Embryonic facial prominence (tissue), 1 donor: ENCODE data around the gene MCF2L.

ENCODE experiments used
- DNase-seq: peaks from one replicate; pipeline ENCODE4 v3.0.0-alpha.2; 2016; ENCODE audit errors: extremely low spot score

The MCF2L gene

DNA sequence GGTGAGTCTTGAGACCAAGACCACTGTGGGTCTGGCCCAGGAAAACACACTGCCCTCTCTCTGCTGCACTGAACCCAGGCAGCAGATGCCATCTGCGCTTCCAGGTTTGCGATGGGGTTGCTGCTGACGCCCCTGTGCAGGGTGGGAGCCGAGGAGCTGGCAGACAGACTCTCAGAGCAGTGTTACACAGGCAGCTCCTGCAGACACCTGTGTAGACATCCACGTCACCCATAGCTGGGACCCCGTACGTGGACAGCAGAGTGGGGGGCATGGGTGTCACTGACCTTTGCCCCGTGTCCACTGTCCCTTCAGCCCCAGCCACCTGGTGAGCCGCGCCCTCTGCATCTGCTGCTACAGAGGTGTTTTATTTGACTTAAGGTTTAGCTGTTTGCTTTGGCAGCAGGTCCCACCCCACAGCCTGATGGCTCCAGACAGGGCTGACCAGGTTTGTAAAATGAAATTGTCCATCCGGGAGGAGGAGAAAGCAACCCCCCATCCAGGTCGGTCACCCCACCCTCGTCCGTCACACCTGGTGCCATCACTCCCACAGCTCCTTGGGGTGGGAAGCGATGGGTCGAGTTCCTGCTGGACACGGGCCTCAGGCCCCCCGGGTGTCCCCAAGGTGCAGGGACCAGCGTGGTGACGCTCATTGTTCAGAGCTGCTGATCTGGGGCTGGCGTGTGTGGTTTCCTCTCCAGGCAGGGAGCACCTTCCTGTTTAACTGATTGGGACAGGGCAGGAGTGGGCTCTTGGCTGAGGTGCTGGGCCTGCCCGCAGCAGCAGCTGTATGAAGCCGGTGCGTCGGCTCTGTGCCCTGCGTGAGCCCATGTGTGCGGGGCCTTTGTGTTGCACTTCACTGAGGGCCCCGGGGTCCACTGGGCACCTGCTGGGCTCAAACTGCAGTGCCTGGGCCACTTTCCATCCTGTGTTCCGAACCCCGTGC is 28.4 kb downstream of the MCF2L start:
- no peak for DNase-seq

DNA sequence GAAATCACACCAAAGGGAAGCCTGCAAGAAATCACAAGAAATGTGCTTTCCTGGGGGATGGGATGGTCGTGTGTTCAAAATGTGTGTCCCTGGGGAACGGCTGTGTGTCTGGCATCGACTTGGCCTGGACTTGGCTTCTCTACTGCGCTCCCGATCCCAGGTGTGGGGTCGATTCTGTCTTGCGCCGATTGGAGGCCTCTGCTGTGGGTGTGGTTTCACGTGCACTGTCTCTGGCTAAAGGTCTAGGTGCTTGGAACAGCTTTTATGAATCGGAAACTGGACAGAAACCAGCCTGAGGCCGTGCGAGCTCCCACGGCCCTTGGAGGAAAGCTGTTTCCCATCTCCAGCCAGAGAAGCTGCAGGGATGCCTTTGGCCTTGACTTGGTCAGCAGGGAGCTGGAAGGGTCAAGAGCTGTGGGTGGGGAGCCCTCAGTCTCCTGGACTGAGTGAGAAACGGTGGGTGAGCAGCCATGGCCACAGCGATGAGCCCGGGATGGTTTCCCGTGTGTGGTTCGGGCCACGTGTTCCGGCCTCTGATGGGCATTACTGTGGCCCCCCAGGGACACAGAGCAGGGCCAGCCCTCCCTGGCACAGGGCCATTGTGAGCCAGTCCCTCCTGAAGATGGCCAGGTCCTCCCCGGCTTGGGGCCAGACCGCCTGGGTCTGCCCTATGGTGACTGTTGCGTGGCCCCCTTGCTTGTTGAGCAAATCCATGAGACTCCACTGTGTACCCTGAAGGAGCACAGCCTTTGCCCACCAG is 29.7 kb downstream of the MCF2L start:
- no peak for DNase-seq

DNA sequence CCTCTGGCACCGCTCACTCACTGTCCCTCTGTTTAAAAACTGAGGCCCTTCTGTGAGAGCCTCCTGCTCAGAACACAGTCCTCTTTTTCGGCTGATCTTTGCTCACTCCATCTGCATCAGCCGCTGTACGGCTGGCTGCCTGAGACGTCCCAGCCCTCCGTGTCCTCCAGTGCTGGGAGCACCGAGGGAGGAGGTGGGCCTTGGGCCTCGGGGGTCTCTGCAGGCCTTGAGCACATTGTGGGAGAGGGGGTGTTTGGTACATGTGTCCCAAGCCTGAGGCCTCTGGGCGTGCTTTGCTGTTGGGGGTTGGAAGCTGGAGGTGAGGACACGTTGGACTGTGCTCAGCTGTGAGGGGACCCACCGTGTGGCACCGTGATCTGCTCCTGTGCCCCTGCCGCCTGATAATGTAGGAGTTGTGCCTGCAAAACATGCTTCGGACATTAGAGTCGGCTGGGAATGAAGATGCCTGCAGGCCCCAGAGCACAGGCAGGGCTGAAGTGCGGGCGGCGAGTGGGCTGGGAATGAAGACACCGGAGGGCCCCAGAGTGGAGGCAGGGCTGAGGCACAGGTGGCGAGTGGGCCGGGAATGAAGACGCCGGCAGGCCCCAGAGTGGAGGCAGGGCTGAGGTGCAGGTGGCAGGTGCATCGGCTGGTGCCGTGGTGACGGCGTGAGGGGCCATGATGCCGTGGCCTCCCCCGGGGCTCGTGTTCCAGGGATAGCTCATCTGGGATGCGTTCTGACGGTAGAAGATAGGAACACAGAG is 30.6 kb downstream of the MCF2L start:
- DNase-seq, result no peak

DNA sequence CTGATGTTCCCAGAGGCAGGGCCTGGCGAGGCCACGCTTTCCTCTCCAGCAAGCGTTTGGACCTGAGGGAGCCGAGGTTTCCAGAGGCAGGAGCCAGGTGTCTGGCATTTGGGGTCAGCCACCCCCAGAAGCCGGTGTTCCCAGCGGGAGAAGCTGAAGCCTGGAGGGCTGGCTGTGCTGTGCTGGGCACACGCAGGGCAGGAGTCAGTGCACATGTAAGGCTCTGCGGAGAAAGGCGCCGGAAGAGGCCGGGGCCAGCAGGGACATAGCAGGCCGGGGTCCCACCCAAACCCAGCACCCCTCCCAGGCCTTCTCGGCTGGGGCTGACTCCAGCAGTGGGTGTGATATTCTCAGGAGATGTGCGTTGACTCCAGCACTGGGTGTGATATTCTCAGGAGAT is 31.6 kb downstream of the MCF2L start:
- DNase-seq, result no peak

DNA sequence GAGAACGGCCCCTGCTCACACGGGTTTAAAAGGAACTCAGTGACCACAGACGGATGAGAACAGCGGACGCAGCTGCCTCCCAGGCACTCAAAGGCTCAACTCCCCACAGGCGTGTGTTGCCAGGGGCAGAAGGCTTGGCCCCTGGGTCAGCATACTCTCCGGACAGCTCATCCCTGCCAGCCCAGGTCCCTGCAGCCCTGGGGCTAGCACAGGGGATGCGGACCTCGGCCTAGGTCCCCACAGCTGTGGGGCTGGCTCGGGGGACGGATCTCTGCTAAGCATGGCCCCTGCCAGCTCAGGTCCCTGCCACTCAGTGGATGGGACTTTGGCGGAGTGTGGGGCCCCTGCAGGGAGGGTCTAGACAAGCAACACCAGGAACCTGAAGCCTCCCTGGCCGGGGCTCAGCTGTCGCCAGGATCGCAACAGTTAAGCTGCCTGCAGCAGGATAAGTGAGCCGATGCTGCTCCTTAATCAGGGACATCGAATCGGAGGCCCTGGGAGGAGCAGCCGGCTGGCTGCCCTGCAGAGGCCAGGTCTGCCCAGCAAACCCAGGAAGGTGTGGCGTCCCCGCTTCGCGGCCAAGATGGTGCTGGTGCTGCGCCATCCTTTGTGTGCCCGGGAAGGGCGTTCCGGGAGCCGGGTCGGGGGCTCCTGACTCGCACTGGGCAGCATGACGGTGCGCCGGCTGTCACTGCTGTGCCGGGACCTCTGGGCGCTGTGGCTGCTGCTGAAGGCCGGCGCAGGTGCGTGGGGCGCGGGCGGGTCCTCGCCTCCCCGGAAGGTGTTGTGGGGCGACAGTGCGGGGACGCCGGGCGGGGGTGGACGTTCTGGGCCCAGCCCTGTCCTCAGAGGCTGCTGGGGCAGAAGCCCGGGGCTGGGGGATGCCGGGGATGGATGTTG is 32.5 kb downstream of the MCF2L start:
- peak; percentile 56 for DNase-seq

DNA sequence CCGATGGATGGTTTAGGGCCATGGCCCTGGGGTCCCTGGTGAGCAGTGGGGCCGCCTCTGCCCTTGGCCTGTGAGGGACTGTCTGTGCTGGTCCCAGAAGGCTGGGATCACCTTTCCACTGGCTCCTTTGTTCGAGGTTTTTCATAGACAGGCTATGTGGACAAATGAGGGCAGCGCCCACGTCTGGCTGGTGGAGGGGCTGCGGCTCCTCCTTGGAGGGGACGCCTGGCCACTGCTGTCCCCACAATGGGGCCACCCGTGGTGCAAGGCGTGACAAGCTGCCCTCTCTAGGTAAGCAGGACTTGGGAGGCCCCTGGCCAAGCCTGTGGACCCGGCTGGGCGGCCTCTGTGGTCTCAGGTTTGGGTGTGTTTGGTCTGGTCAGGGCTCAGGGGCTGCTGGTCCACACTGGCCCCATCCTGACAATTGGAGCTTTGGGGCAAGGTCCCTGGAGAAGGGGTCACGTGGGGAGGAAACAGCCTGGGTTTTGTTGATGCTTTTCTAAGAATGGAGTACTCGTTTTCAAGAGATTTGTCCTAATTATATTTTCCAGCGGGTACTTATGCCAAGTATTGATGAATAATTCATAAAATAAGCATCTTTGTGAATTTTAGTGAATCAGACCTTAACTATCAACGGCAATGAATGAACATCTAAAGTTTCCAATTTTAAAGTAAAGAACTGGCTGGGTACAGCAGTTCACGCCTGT is 33.3 kb downstream of the MCF2L start:
- no peak for DNase-seq

DNA sequence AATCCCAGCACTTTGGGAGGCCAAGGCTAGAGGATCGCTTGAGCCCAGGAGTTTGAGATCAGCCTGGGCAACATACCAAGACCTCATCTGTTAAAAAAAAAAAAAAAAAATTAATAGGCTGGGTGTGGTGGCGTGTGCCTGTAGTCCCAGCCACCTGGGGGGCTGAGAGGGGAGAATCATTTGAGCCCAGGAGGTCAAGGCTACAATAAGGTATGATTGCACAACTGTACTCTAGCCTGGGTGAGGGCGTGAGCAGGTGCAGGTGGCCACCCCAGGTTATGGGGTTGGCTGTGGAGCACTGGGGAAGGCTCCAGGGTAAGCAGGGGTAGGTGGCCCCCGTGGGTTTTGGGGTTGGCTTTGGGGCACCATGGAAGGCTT is 33.9 kb downstream of the MCF2L start:
- no peak for DNase-seq

DNA sequence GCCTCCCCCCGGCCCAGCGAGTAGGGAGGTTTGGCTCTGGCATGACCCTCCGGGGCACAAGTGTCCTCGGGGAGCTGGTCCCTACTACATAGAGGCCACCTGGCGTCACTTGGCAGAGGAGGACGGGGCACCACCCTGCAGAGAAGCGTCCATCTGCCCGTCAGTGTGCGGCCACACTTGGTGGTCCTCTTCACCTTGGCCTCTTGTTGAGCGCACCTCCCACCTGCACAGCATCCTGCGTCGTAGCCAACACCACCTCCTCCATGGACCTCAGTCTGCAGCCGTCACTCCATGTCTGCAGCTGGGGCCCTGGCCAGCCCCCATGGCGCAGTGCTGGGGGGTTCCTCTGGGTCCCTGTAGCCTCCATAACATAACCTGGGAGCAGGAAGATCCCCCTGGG is 35.1 kb downstream of the MCF2L start:
- DNase-seq, result no peak

DNA sequence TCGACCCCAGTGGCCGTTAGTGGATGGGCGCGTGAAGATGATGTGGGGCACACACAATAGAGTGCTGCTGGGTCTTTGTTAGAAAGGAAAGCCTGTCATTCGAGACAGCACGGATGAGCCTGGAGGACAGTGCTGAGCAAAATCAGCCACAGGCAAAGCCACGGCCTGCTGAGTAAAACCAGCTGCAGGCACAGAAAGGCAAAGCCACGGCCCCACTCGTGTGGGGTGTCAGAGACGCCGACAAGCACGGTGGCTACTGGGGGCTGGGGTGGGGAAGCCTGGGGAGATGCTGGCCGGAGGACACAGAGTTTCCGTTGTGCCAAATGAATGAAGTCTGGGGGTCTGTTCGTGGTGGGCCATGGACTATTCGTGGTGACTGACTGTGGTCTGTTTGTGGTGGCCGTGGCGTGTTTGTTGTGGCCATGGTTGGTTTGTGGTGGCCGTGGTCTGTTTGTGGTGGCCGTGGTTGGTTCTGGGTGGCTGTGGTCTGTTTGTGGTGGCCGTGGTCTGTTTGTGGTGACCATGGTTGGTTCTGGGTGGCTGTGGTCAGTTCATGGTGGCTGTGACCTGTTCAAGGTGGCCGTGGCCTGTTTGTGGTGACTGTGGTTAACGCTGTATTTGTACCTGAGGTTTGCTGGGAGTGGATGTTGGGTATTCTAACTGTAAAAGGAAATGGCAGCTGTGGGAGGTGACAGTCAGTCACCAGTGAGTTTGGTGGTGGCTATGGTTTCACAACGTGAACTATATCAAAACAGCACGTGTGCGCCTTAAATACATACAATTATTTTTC is 36.3 kb downstream of the MCF2L start:
- no peak for DNase-seq

DNA sequence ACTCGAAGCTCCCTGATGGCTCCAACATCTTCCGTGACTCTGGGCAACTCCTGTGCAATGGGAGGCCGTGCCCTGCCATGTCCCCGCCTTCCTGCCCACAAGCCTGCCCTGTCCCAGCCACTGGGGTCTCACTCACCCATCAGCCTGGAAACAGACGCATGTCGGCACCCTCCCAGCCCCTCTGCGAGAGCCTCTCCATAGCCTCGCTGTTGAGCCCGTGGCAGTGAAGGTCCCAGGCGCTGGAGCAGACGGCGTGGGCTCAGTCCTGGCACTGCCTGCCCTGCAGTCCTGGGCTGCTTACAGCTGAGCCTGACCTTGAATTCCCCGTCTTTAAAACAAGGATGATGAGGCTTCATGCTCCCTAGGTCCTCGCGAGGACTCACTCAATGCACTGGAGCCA is 37.0 kb downstream of the MCF2L start:
- DNase-seq, result no peak

DNA sequence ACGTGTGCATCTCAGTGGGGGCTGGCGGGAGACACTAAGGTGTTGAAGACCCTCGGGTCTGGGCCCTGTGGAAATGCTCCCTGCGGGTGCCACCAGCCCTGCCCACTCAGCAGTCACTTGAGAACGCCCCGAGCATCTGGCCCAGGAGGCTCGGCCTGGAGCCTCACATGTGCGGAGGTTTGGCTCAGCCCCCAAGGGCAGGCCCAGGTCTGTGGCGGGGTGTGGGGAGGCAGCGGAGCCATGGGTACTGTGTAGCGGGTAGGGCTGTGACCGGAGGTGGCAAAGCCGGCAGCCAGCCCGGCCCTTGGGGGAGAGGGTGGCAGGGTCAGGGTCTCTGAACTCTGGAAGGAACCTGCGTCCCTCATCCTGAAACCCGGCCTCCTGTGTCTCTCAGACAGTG is 37.6 kb downstream of the MCF2L start:
- no peak for DNase-seq

DNA sequence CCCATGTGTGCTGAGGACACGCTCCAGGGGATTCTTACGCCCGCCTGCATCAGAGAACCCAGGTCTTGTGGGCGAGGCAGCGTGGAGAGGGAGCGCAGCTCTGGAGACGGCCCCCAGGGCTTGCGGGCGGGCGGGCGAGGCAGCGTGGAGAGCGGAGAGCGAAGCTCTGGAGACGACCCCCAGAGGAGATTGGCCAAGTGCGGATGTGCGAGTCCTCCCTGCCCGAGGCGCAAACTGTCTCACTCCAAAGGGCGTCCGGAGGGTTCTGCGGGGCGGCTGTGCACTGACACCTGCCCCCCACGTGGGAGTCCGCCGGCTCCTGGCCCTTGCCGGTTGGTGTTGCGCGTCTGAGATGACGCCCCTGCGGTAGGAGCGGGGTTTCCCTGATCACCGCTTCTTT is 39.8 kb downstream of the MCF2L start:
- DNase-seq, result no peak

DNA sequence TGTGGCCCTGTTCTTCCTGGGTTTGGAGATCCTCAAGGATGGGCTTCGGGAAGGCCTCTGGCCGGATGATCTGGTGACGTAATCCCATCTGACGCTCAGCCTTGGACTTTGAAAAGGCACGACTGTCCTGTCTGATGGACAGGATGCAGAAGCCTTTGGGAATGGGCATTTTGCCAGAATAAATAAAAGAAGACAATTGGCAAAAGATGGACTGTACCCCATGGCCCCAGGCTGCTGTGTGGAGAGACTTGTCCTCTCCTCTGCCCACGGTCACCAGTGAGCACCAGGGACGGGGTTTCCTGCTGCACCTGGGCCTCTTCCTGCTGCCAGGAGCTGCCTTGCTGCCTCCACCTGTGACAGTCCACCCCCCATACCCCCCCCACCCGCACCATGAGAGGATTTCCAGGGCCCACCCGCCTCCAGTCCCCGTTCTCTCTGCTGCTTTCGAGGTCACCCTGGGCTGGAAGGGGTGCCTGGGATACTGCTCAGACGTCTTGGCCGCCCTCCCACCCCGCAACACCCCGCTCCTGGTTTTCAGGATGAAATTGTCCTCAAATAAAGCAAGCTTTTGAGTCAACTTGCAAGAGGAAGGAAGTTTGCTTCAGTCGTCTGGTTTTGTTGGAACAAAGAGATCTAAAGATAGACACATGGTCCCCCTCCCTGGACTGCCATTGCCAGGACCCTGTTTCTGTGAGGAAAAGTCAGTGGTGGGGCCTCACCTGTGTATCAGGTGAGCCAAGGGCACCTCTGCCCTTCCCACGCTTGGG is 40.9 kb downstream of the MCF2L start:
- no peak for DNase-seq

DNA sequence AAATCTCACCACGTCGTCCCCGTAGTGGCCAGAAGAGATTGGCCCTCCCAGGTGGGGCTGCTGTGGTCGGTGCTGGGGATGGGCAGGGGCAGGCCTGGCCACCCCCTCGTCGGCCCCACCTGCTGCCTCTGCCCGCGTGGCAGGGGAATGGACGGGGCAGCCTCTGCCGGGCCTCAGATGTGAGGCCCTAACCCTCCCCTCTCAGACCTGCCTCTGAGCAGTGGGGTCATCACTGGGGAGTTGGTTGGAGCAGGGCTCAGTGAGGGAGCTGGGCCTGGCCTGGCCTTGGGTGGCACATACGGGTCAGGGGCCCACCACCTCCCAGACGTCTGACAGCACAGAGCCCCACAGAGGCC is 41.5 kb downstream of the MCF2L start:
- DNase-seq, result no peak

DNA sequence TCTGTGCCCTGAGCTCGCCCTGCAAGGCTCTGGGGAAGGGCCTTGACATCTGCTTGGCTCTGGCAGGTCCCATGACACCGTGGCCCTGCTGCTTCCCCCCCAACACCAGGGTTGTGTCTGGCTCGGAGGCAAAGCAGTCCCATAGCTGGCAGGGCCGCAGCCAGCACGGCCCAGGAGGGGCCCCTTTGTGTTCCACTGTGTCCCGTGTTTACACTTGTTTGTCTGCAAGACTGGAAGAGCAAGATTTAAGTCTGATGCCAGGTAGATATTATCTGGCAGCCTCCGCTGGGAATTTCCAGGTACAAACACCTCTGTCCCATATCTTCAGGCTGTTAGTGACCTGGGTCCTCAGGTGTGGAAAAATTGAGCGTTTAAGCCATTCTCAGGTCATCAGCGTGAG is 44.3 kb downstream of the MCF2L start:
- no peak for DNase-seq

DNA sequence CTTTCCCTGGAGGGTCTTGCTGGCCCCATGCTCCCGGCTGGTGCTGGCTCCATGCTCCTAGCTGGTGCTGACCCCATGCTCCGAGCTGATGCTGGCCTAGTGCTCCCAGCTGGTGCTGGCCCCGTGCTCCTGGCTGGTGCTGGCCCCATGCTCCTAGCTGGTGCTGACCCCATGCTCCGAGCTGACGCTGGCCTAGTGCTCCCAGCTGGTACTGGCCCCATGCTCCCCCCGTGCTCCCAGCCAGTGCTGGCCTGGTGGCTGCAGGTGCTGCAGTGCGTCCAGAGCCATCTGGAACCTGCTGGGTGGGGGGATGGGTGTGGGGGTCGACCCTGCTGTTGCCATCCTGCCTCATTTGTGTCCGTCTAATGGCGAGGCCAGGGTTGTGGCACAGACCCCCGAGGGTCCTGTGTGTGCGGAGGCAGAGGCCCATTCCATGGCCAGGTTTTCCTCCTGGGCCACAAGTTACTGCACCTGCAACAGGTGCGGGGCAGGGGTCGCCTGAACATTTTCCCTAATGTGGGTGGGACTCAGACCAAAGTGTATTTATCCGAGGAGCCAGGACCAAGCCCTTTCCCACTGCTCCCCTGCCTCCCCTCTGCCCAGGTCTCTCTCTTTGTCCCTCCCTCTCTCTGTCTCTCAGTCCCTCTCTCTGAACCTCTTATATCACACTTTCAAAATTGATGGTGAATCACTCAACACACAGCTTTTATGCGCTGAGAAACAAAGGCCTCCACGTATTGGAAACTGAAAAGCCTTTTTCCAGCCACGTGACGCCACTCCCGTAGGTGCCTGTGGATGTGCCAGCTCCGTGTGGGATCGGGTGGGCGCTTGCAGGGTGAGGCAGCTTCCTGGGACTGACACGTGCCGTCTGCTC is 45.1 kb downstream of the MCF2L start:
- DNase-seq, result no peak

DNA sequence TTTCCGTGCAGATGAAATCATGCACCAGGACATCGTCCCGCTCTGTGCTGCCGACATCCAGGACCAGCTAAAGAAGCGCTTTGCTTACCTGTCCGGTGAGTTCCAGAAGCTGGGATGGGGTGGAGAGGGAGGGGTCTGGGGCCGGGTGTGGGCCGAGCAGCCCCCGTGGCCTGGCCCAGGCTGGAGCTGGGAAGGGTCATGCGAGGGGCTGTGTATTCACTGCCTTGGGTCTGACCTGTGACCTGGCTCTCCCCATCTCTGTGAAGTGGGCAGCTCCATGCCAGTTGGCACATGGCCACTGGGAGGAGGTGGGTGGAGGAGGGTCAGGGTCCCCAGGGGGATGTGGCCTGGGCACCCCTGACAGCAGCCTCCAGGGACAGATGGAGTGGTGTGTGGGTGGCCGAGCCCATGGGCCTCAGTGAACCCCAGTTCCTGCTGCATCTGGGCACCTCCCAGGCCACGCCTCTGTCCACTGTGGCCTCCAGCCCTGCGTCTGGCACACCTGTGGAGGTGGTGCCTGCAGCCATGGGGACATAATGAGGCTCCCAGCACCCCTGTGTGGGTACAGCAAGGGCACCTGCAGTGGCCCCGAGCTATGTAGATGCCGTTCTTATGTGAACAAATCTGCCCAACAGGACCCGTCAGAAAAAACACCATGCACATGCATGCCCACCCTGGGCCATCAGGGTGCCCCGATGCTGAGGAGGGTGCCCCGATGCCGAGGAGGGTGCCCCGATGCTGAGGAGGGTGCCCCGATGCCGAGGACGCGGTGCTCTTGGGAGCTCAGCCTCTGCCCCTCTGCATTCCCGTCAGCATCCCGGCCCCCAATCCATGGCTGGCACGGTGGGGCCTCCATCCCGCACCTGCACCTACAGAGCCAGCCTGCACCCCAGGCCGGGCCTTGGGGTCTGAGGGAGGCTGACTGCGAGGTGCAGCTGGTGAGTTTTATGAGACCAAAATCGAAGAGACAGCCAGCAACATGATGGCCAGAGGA is 46.0 kb downstream of the MCF2L start:
- no peak for DNase-seq
